K562 (cell line): Measurements from ENCODE around the gene ZNF716. TPM values are rescaled to one million over a fixed set of nuclear protein-coding genes. Genes with fewer than 3 reads are reported as not detected.

Experiments used
- ATAC-seq: fragments of 200-7000 bp; cut with Tn5 transposase; 3 replicates; pipeline ENCODE4 v1.9.1; 2020; ENCODE audit warnings: moderate library complexity
- BruUV-seq: library from RNA; stranded (reverse); fragments of 400-500 nt; replicated peaks from 2 replicates; lab custom pipeline; 2021; lab: Mats Ljungman, UMichigan
- CTCF ChIA-PET: fragments of 300-600 bp; formaldehyde crosslinking; extraction: SDS; loops from one replicate; lab custom pipeline; 2021; ENCODE audit warnings: low intra/inter-chr PET ratio; lab: Yijun Ruan, JAX
- POLR2A ChIA-PET: fragments of 300-600, 350-650 bp; sonication (Branson Sonifier 250); formaldehyde crosslinking; extraction: SDS; loops from one replicate; lab custom pipeline; 2021; ENCODE audit warnings: antibody characterized with exemption, inconsistent platforms; lab: Yijun Ruan, JAX
- DNase-seq, 4 experiments: peaks; one replicate each; pipeline versions ENCODE4 v3.0.0 to v3.0.0-alpha.2; 2011 to 2018; ENCODE audit warnings: low spot score in 3 of 4, mixed read lengths in 3 of 4; ENCODE audit errors: extremely low read depth in 1 of 4
- FAIRE-seq: peaks from 2 replicates; lab custom pipeline; 2011; peaks lifted over from hg19 to GRCh38; lab: Jason Lieb, UNC
- H2AFZ ChIP-seq: 2 replicates; pipeline ENCODE4 v1.6.0; 2011; ENCODE audit warnings: low read depth, low read length, control low read depth, inconsistent platforms
- H3K27ac ChIP-seq: fragments of 200-600 bp; 3 replicates; pipeline ENCODE4 v1.8.0; 2011; ENCODE audit warnings: low read depth, mild to moderate bottlenecking, control low read depth, inconsistent platforms, low read length, moderate library complexity, mixed read lengths; ENCODE audit errors: extremely low read depth
- H3K27me3 ChIP-seq, 2 experiments: fragments of 300-600 bp in 1 of 2; 2 replicates in 1 of 2; 3 replicates in 1 of 2; pipeline versions ENCODE4 v1.6.0 to v1.8.0; 2011; ENCODE audit warnings: inconsistent platforms in 2 of 2, low read length in 2 of 2, mild to moderate bottlenecking in 1 of 2, mixed read lengths in 1 of 2, moderate library complexity in 1 of 2; ENCODE audit not compliant: control insufficient read depth in 2 of 2, insufficient read depth in 2 of 2
- H3K36me3 ChIP-seq: fragments of 300-600 bp; 3 replicates; pipeline ENCODE4 v1.8.0; 2011; ENCODE audit warnings: mild to moderate bottlenecking, low read length, inconsistent platforms; ENCODE audit not compliant: control insufficient read depth, insufficient read depth
- H3K4me1 ChIP-seq, 2 experiments: fragments of 200-600 bp in 1 of 2; replicated peaks in 1 of 2; 2 replicates in 1 of 2; 3 replicates in 1 of 2; pipeline versions ENCODE4 v1.5.1 to v1.8.0; 2011; ENCODE audit warnings: inconsistent platforms in 2 of 2, low read length in 2 of 2, mild to moderate bottlenecking in 1 of 2, mixed read lengths in 1 of 2, moderate library complexity in 1 of 2; ENCODE audit not compliant: control insufficient read depth in 2 of 2, insufficient read depth in 2 of 2
- H3K4me2 ChIP-seq: 2 replicates; pipeline ENCODE4 v1.6.1; 2011; ENCODE audit warnings: low read length, control low read depth, inconsistent platforms, mixed read lengths; ENCODE audit not compliant: insufficient read depth
- H3K4me3 ChIP-seq: fragments of 200-600 bp; sonication (generic), shearing (Covaris generic); 2 replicates; pipeline ENCODE4 v1.5.1; 2016; ENCODE audit warnings: control low read depth, inconsistent platforms
- H3K79me2 ChIP-seq: fragments of 200-600 bp; 3 replicates; pipeline ENCODE4 v1.8.0; 2011; ENCODE audit warnings: low read length, inconsistent platforms; ENCODE audit not compliant: control insufficient read depth, insufficient read depth
- H3K9ac ChIP-seq, 2 experiments: 2 replicates each; pipeline versions ENCODE4 v1.6.0 to v1.6.1; 2011; ENCODE audit warnings: low read depth in 2 of 2, low read length in 2 of 2, control low read depth in 1 of 2, inconsistent platforms in 1 of 2, mild to moderate bottlenecking in 1 of 2, mixed read lengths in 1 of 2; ENCODE audit not compliant: insufficient read depth in 1 of 2
- H3K9me1 ChIP-seq: one replicate; pipeline ENCODE4 v1.6.0; 2011; ENCODE audit warnings: inconsistent platforms, mild to moderate bottlenecking, low read length, moderate library complexity; ENCODE audit not compliant: control insufficient read depth, insufficient read depth
- H3K9me3 ChIP-seq: replicated peaks from 2 replicates; pipeline ENCODE4 v1.5.1; 2011; ENCODE audit warnings: low read depth, low read length, inconsistent platforms; ENCODE audit not compliant: control insufficient read depth, insufficient read depth
- H4K20me1 ChIP-seq: replicated peaks from 2 replicates; pipeline ENCODE4 v1.6.1; 2011; ENCODE audit warnings: low read length, inconsistent platforms, mixed read lengths; ENCODE audit not compliant: control insufficient read depth, insufficient read depth
- TFE3 ChIP-seq: fragments of 450-650 bp; formaldehyde crosslinking; IDR thresholded peaks from 2 replicates; pipeline ENCODE4 v1.4.0; 2020; ENCODE audit warnings: mild to moderate bottlenecking, mixed read lengths
- ZBTB12 ChIP-seq: fragments of 250-450 bp; sonication (Bioruptor Pico); IDR thresholded peaks from 2 replicates; pipeline ENCODE4 v1.4.0; 2020
- WGBS: fragments of 100-300 bp; shearing (Covaris generic); methylation state at CpG from one replicate; pipeline ENCODE4 v1.1.6; 2016; ENCODE audit warnings: low coverage, mixed read lengths; ENCODE audit not compliant: insufficient coverage; ENCODE audit errors: missing lambda C conversion rate; 5-methylcytosine and 5-hydroxymethylcytosine counted together
- in situ Hi-C: fragments of 300-500 bp; cut with MboI; formaldehyde crosslinking; loops from 4 replicates; pipeline ENCODE4 v1.15.0; 2018; ENCODE audit warnings: inconsistent platforms, mixed read lengths
- intact Hi-C: fragments of 100-400 bp; cut with micrococcal nuclease; formaldehyde crosslinking; loops from 2 replicates; pipeline ENCODE4 v1.14.2; 2022
- polyA plus RNA-seq, 8 experiments: library from polyadenylated mRNA; depleted of rRNA in 4 of 8; stranded (reverse) in 5 of 8; unstranded in 3 of 8; fragments of >200 nt; fragmentation: Nextera tagmentation in 2 of 8; fragmentation: Illumina TruSeq in 1 of 8; extraction: Ambion mirVana in 2 of 8; extraction: Trizol in 1 of 8; gene quantifications; 2 replicates each; pipeline versions ENCODE4 v1.2.1 to v1.2.3, GENCODE V29; 2011 to 2014; ENCODE audit warnings: inconsistent platforms in 1 of 8, missing spikeins in 1 of 8
- total RNA-seq, 7 experiments: library from RNA; depleted of rRNA in 6 of 7; stranded (reverse); fragments of >200 nt in 6 of 7; fragmentation: Illumina TruSeq in 2 of 7; extraction: Trizol in 2 of 7; gene quantifications; 2 replicates each; pipeline versions ENCODE4 v1.2.1 to v1.2.3, GENCODE V29; 2011 to 2021; ENCODE audit warnings: low replicate concordance in 1 of 7

The ZNF716 gene
- total and polyA plus RNA-seq, 9 of the 15 experiments (the other 6 are each of a cell fraction or from before 2014, with no cell fraction given) = not detected

DNA sequence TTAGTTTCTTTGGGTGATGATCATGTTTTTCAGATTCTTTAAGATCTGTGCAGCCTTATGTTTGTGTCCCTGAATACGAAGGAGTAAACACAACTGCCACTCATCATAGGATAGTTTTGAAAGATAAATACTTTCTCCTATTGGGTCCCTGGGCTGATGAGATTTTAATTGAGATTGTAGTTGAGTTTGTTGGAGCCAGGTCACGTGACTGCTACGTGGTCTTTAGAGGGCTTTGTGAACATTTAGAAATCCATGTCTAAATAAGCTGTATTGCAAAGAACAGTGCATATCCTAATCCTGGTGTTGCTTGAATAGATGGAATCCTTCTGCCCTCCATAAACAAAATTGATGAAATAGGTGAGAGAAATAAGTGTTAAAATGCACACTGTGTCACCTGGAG, 17.4 kb upstream of the ZNF716 start:
- in situ Hi-C loops = no loop called here

More for the DNA sequence above, 17.4 kb upstream of the ZNF716 start:
- Histone ChIP-seq H3K9me3 (0 out of 2 replicates have a peak, but pooled peaks cover 1% of the 10 kb centered on the region), H3K4me1 (no peaks in the 10 kb centered on the region), H3K36me3 (no peaks in the 10 kb centered on the region), H4K20me1 (no peaks in the 10 kb centered on the region), H3K27me3 (no peaks in the 10 kb centered on the region), H3K4me3 (no peak overlapping the region), H3K4me2 (no peak overlapping the region), H3K9me1 (no peaks in the 10 kb centered on the region), H3K9ac (no peak overlapping the region), H2AFZ (no peak overlapping the region), H3K27ac (no peak overlapping the region), H3K79me2 (no peaks in the 10 kb centered on the region)
- no peak for ATAC-seq
- POLR2A ChIA-PET = no interaction called here
- intact Hi-C loops = no loop called here
- CTCF ChIA-PET = no interaction called here
- BruUV-seq = no TSS peak
- no peak for DNase-seq
- TF ChIP-seq TFE3 (CRISPR knock-in tag) (peak; percentile 85), ZBTB12 (CRISPR knock-in tag) (no peak)
- 0% methylated on average over 3 of the region's 3 CpGs for WGBS
- no peak for FAIRE-seq
